ENCODE data around the gene EPHA8.

DNA sequence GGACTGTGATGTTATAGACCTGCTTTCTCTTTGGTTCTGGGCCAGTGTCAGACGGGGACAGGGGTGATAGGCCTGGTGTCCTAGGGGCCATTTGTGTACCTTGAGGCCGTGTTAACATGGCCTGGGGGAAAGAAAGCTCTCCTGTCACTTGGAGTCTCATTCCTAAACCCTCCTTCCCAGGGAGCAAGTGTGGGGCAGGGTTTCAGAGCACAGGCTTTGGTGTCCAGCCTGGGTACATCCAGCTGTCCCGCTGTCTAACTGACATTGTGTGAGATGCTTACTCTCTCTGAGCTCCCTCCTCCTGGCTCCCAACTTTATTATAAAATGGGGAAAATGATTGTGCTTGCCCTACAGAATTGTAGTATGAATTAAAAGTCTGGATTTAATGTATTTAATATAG is 32.6 kb upstream of the EPHA8 start:
- no peak for TF ChIP-seq POLR2A (IDR thresholded peaks at IDR 0.05; ENCODE audit: low read depth, low read length)
- no peak for TF ChIP-seq NFE2L2 (IDR thresholded peaks at IDR 0.05; ENCODE audit: low read depth, low read length)
- TF ChIP-seq CTCF (conservative IDR thresholded peaks at IDR 0.05; ENCODE audit: low read depth, low read length), result no peak
- TF ChIP-seq CEBPB (IDR thresholded peaks at IDR 0.05; ENCODE audit: low read depth, low read length), result no peak
- TF ChIP-seq RFX5 (IDR thresholded peaks at IDR 0.05; ENCODE audit: low read depth, low read length), result no peak
- no peak for TF ChIP-seq MAZ (IDR thresholded peaks at IDR 0.05; ENCODE audit: borderline replicate concordance, low read depth, low read length)
- TF ChIP-seq USF2 (IDR thresholded peaks at IDR 0.05; ENCODE audit: low read depth, low read length), result no peak
- no peak for TF ChIP-seq BHLHE40 (IDR thresholded peaks at IDR 0.05; ENCODE audit: low read depth, low read length)
- no peak for TF ChIP-seq RAD21 (IDR thresholded peaks at IDR 0.05; ENCODE audit: low read length)
- TF ChIP-seq MAFK (IDR thresholded peaks at IDR 0.05; ENCODE audit: low read depth, low read length), result no peak
- TF ChIP-seq SMC3 (IDR thresholded peaks at IDR 0.05; ENCODE audit: low read depth, low read length), result no peak
- no peak for TF ChIP-seq RCOR1 (IDR thresholded peaks at IDR 0.05; ENCODE audit: insufficient replicate concordance, low read length)
- no peak for TF ChIP-seq MXI1 (IDR thresholded peaks at IDR 0.05; ENCODE audit: borderline replicate concordance, low read depth, low read length)
